H1 (cell line): ENCODE results near the gene SGO2.

Experiments used
- BACH1 ChIP-seq: IDR thresholded peaks from 2 replicates; pipeline ENCODE4 v1.6.1; 2012; ENCODE audit warnings: low read length, improper control_type of control experiment
- CTCF ChIP-seq, 3 experiments: IDR thresholded peaks; 1 replicate in 2 of 3; 2 replicates in 1 of 3; pipeline versions ENCODE4 v1.5.1 to v1.6.1; 2011; ENCODE audit warnings: low read length in 3 of 3, mild to moderate bottlenecking in 3 of 3, inconsistent platforms in 2 of 3, low read depth in 1 of 3, moderate library complexity in 1 of 3; ENCODE audit not compliant: insufficient read depth in 1 of 3; ENCODE audit errors: control extremely low read depth in 1 of 3
- HDAC2 ChIP-seq, 2 experiments: fragments of 300-600 bp in 1 of 2; sonication (generic) in 1 of 2; IDR thresholded peaks; 2 replicates each; pipeline ENCODE4 v1.6.1; 2011 to 2012; ENCODE audit warnings: low read depth in 2 of 2, low read length in 2 of 2, mild to moderate bottlenecking in 2 of 2, moderate library complexity in 2 of 2, borderline replicate concordance in 1 of 2, inconsistent platforms in 1 of 2
- JUND ChIP-seq: IDR thresholded peaks from 2 replicates; pipeline ENCODE4 v1.6.1; 2011; ENCODE audit warnings: mild to moderate bottlenecking, improper control_type of control experiment, low read length
- KDM1A ChIP-seq: fragments of 200-600, 300-600 bp; sonication (generic); IDR thresholded peaks from 2 replicates; pipeline ENCODE4 v1.7.1; 2016; ENCODE audit warnings: mild to moderate bottlenecking, low read length, borderline replicate concordance
- KDM5A ChIP-seq: fragments of 200-600 bp; IDR thresholded peaks from 2 replicates; pipeline ENCODE4 v1.7.1; 2012; ENCODE audit warnings: mild to moderate bottlenecking, low read length, inconsistent platforms, mixed read lengths
- POLR2A ChIP-seq, 2 experiments: IDR thresholded peaks; 1 replicate in 1 of 2; 2 replicates in 1 of 2; pipeline ENCODE4 v1.6.1; 2011; ENCODE audit warnings: low read depth in 2 of 2, low read length in 2 of 2, mild to moderate bottlenecking in 2 of 2; ENCODE audit errors: control extremely low read depth in 1 of 2

- TF ChIP-seq POLR2A (IDR thresholded peaks at IDR 0.05; ENCODE audit: control extremely low read depth in 1 of 2, low read depth in 2 of 2, low read length in 2 of 2) (no peak), KDM5A (no peak), JUND (no peak), HDAC2 (IDR thresholded peaks at IDR 0.05; ENCODE audit: borderline replicate concordance in 1 of 2, low read depth in 2 of 2, low read length in 2 of 2) (no peak), CTCF (IDR thresholded peaks at IDR 0.05; ENCODE audit: control extremely low read depth in 1 of 3, insufficient read depth in 1 of 3, low read depth in 1 of 3, low read length in 3 of 3) (no peak), KDM1A (no peak), BACH1 (no peak)
These were observed 49.2 kb upstream of the SGO2 start for GRCh38 chr2:200476836-200477235.
